Activated T-cell treated with anti-CD3 and anti-CD28 coated beads, Interleukin-2, amount 50 U/mL, for 72 hours (primary cell): ENCODE results near the gene ZMIZ1. TPM values are rescaled to one million over a fixed set of nuclear protein-coding genes. Genes with fewer than 3 reads are reported as not detected.

Source experiments
- ATAC-seq, 2 donors: fragments of 150-1000 bp; cut with Tn5 transposase; replicated peaks in 1 of 2; 2 replicates each; pipeline ENCODE4 v1.10.0; 2021; ENCODE audit warnings: moderate library complexity in 2 of 2, mild to moderate bottlenecking in 1 of 2
- DNase-seq, 2 donors: peaks; one replicate each; pipeline ENCODE4 v3.0.0; 2021 to 2022; ENCODE audit warnings: mixed read lengths in 1 of 2
- H3K27ac Mint-ChIP-seq: one replicate; pipeline ENCODE4 v1.8.0; 2022; ENCODE audit warnings: mild to moderate bottlenecking, moderate library complexity, mixed read lengths
- H3K27me3 Mint-ChIP-seq: one replicate; pipeline ENCODE4 v1.8.0; 2022; ENCODE audit warnings: low read depth, mixed read lengths
- H3K36me3 Mint-ChIP-seq, 2 donors: one replicate each; pipeline ENCODE4 v1.8.0; 2022; ENCODE audit warnings: mixed read lengths in 2 of 2, mild to moderate bottlenecking in 1 of 2; ENCODE audit not compliant: insufficient read depth in 2 of 2
- H3K4me1 Mint-ChIP-seq: one replicate; pipeline ENCODE4 v1.8.0; 2022; ENCODE audit warnings: low read depth, mixed read lengths
- H3K4me3 Mint-ChIP-seq, 2 donors: one replicate each; pipeline ENCODE4 v1.8.0; 2022; ENCODE audit warnings: mild to moderate bottlenecking in 2 of 2, mixed read lengths in 2 of 2, moderate library complexity in 2 of 2
- H3K9me3 Mint-ChIP-seq, 2 donors: one replicate each; pipeline ENCODE4 v1.8.0; 2022; ENCODE audit warnings: mixed read lengths in 2 of 2
- total RNA-seq, 2 donors: library from RNA; stranded (reverse); gene quantifications; one replicate each; pipeline ENCODE4 v1.2.3, GENCODE V29; 2022

Gene ZMIZ1, protein sequence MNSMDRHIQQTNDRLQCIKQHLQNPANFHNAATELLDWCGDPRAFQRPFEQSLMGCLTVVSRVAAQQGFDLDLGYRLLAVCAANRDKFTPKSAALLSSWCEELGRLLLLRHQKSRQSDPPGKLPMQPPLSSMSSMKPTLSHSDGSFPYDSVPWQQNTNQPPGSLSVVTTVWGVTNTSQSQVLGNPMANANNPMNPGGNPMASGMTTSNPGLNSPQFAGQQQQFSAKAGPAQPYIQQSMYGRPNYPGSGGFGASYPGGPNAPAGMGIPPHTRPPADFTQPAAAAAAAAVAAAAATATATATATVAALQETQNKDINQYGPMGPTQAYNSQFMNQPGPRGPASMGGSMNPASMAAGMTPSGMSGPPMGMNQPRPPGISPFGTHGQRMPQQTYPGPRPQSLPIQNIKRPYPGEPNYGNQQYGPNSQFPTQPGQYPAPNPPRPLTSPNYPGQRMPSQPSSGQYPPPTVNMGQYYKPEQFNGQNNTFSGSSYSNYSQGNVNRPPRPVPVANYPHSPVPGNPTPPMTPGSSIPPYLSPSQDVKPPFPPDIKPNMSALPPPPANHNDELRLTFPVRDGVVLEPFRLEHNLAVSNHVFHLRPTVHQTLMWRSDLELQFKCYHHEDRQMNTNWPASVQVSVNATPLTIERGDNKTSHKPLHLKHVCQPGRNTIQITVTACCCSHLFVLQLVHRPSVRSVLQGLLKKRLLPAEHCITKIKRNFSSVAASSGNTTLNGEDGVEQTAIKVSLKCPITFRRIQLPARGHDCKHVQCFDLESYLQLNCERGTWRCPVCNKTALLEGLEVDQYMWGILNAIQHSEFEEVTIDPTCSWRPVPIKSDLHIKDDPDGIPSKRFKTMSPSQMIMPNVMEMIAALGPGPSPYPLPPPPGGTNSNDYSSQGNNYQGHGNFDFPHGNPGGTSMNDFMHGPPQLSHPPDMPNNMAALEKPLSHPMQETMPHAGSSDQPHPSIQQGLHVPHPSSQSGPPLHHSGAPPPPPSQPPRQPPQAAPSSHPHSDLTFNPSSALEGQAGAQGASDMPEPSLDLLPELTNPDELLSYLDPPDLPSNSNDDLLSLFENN
- total RNA-seq, result 10 to 100 TPM; 30.6 to 37.8 TPM

DNA sequence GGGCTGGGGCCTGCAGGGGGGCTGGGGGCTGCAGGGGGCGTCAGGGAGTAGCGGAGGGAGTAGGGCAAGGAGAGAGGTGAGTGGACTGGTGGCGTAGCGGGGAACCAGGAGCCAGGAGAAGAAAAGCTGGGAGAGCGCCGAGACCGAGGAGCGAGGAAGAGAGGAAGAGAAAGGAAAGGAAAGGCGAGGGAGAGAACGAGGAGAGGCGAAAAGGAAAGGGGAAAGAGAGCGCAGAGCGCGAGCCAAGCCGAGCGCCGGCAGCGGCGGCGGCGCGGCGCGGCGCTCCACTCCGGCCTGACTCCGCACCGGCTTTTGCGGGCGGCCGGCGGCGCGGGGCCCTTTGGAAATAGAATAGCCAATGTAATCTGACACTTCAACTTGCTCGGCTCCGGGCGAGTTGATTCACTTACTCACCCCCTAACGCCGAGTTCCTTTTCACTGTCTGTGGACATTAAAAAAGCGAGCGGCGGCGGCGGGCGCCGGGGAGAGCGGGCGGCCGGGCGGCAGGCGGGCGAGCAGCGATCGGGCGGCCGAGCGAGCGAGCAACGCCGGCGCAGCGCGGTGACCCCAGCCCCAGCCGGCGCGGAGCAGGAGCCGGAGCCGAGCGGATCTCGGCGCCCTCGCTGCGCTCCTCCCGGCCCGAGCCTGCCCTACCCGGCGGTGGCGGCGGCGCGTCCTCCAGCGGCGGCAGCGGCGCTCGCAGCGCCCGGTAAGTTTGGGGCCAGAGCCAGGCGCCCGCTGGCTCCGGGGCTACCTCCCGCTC lies at the start of gene ZMIZ1:
ZMIZ1 (plus strand) TSS at position 405 of the 763 bp plus-strand sequence. CDS start 132,667 bp downstream, outside the sequence.
- H3K27ac Mint-ChIP-seq, result peak within 1 kb of the TSS; percentile 50

DNA sequence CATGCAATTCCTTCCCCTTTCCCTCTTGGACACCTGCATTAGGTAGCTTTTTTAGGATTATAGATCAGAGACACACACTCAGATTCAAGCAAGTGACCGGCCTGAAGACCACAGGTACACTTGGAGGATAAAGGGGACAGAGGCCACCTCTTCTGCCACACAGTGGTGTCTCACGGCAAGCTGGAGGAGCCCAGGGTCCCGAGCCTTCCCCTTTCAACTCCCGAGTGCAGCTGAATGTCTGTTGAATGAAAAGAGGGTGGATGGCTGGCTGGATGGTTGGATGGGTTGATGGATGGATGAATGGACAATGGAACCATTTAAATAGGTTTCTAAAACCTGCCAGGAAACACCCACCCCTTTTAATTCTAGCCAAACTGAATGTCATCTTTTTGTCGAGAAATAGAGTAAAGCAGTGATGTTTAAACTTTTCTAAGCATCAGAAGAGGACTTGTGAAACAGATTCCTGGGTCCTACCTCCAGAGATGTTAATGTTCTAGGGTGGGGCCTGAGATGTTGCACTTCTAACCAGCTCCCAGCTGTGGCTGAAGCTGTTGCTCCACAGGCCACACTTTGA lies 49.2 kb upstream of the ZMIZ1 start:
- H3K4me3 Mint-ChIP-seq, result no peak overlapping the region
- no peak overlapping the region for H3K27ac Mint-ChIP-seq
- H3K27me3 Mint-ChIP-seq, result no peaks in the 10 kb centered on the region
- H3K36me3 Mint-ChIP-seq, result no peaks in the 10 kb centered on the region
- no peak for DNase-seq
- no peak for ATAC-seq
- peaks cover 0 to 1% of the 10 kb centered on the region in 2 donors for H3K9me3 Mint-ChIP-seq
- no peaks in the 10 kb centered on the region for H3K4me1 Mint-ChIP-seq

More for the DNA sequence above, at the start of gene ZMIZ1:
- Mint-ChIP-seq H3K27me3 (peaks cover 8% of the 10 kb centered on the region), H3K36me3 (no peaks in the 10 kb centered on the region), H3K4me1 (peaks cover 38% of the 10 kb centered on the region), H3K4me3 (peak within 1 kb of the TSS; percentile 92 to 94), H3K9me3 (no peaks in the 10 kb centered on the region)
- ATAC-seq (peak; percentile 70 to 80), DNase-seq (peak; percentile 85 to 88)

DNA sequence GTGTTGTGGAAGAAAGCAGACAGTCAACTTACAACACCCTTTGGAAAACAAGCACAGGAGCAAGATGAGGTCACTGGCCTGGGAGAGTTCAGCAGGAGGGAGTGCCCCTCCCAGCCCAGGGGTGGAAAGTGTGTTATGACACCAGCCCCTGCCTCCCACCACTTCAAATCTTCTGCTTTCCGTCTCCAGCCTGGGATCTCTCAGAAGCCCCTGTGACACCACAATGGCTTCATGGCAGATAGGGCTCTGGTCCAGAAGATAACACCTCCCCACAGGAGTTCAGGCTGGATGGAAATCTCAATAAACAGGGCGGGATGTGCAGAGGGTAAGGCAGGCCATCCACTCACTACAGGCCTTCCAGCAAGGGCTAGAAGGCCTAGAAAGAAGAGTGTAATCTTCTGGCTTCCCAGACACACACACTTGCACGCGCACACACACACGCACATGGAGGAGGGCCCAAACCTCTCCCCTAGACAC lies 48.7 kb upstream of the ZMIZ1 start:
- Mint-ChIP-seq H3K4me1 (peaks cover 2% of the 10 kb centered on the region), H3K27ac (no peak overlapping the region), H3K27me3 (no peaks in the 10 kb centered on the region), H3K36me3 (no peaks in the 10 kb centered on the region), H3K4me3 (no peak overlapping the region), H3K9me3 (peaks cover 0 to 1% of the 10 kb centered on the region in 2 donors)
- no peak for DNase-seq
- no peak for ATAC-seq

DNA sequence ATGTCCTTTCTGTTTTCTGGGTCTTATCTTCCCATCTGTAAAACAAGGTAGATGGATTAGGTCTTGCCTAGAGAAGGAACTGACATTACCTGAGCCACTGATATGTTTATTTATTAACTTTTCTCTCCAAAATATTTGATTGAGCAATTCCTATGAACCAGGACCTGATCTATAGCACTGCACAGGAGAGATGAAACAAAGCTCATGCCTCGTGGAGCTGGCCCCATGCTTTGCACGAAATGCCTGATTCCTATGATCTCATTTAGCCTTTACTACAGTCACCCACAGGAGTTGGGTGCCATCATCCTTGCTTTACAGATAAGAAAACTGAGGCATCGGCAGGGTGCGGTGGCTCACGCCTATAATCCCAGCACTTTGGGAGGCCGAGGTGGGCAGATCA lies 48.2 kb upstream of the ZMIZ1 start:
- ATAC-seq (no peak), DNase-seq (no peak)
- Mint-ChIP-seq H3K9me3 (peaks cover 0 to 1% of the 10 kb centered on the region in 2 donors), H3K4me3 (no peak overlapping the region), H3K36me3 (no peaks in the 10 kb centered on the region), H3K27me3 (no peaks in the 10 kb centered on the region), H3K4me1 (peaks cover 7% of the 10 kb centered on the region), H3K27ac (no peak overlapping the region)

DNA sequence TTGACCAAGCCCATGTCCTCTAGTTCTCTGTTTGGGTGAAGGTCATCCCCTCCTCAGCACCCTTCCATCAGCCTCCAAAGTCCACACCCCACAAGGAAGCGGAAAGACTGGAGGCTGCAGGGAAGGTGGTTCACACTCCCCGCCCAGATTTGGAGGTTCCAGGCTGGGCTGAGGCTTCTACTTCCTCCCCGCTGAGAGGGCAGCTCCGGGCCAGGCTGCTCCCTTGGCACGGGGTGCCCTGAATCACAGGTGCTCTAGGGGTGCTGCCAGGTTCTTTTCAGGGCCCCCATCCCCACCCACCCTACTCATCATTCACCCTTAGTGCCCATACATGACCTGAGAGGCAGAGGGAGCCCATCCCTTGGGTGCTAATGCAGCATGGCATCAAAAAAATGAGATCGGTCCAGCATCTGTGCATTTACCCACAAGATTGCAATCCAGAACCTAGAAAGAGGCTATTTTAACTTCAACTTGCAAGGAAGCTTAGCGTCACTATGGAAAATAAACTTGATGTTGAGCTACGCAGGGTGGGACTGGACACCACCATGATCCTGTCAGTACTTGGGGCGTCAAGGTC lies 47.3 kb upstream of the ZMIZ1 start:
- H3K4me1 Mint-ChIP-seq, result peaks cover 13% of the 10 kb centered on the region
- peaks cover 0 to 1% of the 10 kb centered on the region in 2 donors for H3K9me3 Mint-ChIP-seq
- DNase-seq, result no peak
- no peak overlapping the region for H3K27ac Mint-ChIP-seq
- no peak for ATAC-seq
- no peaks in the 10 kb centered on the region for H3K27me3 Mint-ChIP-seq
- H3K36me3 Mint-ChIP-seq, result no peaks in the 10 kb centered on the region
- H3K4me3 Mint-ChIP-seq, result no peak overlapping the region

DNA sequence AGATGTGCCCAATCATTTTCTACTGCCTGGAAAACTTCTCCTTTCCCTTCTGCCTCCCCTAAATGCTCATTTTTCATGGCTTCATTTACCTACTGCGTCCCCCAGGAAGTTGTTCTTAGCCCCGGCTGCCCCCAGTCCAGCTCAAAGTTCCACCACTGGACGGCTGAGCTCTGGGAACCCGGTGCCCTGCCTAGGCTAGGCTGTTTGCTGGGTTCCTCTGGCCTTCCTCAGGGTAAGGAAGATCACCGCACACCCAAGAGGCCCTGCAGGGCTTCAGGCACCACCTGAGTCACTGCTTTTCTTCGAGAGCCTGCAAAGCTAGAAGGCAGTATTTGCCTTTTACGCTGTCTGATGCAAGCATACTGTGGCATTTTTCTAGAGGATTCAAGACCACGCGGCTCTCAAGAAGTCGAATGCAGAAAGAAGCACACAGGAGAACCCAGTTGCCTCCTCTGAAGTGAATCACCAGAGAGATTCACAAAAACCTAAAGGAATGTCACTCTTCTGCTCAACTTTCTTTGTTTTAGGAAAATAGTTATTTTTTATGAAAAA lies 46.7 kb upstream of the ZMIZ1 start:
- H3K27me3 Mint-ChIP-seq, result no peaks in the 10 kb centered on the region
- ATAC-seq, result no peak
- H3K27ac Mint-ChIP-seq, result no peak overlapping the region
- H3K4me1 Mint-ChIP-seq, result peaks cover 17% of the 10 kb centered on the region
- no peak overlapping the region for H3K4me3 Mint-ChIP-seq
- no peaks in the 10 kb centered on the region for H3K36me3 Mint-ChIP-seq
- DNase-seq, result no peak
- peaks cover 0 to 1% of the 10 kb centered on the region in 2 donors for H3K9me3 Mint-ChIP-seq

DNA sequence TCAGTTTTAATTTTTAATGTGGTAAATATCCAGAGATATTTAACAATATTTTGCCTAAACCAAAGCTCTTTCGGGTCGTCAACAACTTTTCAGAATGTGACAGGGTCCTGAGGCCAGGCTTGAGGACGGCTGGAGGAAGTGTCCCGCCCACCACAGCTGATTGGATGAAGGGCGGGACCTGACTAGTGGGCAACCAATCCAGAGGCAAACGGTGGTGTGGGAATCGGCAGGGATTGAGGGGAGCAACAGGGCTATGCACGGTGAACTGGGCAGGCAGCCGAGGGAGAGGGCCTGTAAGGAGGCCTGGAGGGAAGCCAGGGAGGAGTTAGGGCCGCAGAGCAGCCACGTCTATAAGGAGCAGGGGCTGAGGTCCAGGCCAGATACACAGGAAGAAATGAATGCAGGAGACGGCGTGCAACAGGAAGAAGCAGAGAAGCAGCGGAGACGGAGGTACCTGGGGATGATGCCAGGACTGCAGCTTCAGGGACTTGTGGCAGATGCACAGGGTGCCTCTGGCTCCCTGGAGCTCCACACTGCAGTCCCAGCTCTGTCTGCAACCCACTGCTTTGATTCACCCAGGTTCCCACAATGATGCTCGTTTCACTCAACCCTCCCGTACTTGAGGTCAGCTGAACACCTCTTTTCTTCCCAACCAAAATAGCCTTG lies 46.1 kb upstream of the ZMIZ1 start:
- DNase-seq (no peak), ATAC-seq (no peak)
- Mint-ChIP-seq H3K27ac (no peak overlapping the region), H3K4me1 (peaks cover 23% of the 10 kb centered on the region), H3K4me3 (peak overlapping the region; percentile 21 to 51), H3K9me3 (no peaks in the 10 kb centered on the region), H3K27me3 (no peaks in the 10 kb centered on the region), H3K36me3 (no peaks in the 10 kb centered on the region)

DNA sequence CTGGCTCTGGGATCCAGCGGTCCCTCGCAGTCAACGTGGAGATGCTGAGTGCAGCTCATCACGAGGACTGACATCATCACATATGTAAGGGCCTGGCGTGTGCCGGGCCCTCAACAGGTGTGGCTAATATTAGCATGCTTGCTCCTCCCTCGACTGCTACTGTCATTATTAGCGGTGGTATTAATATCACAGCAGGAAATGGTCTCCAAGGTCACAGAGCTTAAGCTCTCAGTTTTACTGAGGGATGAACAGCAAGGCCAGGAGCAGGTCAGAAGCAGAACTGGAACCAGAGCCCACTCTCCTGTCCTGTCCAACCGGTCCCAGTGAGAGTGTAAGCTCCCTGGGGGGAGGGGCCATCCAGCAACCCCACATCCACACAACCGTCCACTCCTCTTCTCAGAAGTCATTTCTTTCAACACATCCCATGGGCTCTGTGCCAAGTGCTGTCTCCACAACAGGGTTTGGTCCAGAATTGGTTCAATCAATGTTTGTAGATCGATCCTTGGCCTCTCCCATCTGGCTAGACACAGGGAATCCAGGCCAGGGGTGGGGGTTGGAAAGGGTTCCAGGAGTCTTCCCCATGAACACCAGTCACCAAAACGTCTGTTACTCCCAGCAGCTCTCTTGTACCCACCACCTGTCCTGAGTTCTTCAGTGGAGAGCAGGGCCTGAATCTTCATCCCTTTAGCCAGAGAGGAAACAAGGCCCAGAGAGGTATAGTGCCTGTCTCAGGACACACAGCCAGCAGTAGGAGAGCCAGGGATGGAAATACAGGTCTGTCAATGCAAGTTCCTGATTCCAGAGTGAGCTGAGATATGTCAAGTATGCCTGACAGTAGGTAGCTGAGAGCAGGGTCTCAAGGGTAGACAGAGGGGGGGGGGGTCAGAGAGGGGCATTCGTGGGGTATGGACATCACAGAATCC lies 45.3 kb upstream of the ZMIZ1 start:
- Mint-ChIP-seq H3K4me3 (no peak overlapping the region), H3K36me3 (no peaks in the 10 kb centered on the region), H3K4me1 (peaks cover 28% of the 10 kb centered on the region), H3K27ac (no peak overlapping the region), H3K27me3 (no peaks in the 10 kb centered on the region), H3K9me3 (no peaks in the 10 kb centered on the region)
- no peak for ATAC-seq
- no peak for DNase-seq

DNA sequence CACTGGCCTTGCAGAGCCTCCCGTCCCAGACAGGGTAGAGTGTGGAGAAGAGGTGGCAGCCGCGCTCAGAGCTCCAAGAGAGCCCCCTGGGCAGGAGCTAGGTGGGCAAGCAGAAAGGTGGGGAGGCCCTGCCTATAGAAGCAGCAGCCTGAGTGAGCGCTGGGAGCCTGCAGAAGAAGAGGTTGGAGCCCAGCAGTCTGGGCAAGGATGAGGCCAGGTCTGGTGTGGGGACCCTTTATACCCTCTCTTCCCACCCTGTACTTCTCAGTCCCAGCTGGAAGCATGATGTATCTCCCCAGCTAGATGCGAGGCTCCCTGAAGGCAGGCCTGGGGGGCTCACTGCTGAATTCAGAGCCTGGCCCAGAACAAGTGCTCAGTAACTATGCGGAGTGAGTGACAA lies 44.5 kb upstream of the ZMIZ1 start:
- no peak for DNase-seq
- Mint-ChIP-seq H3K36me3 (no peaks in the 10 kb centered on the region), H3K4me3 (no peak overlapping the region), H3K27ac (no peak overlapping the region), H3K4me1 (peaks cover 28% of the 10 kb centered on the region), H3K9me3 (no peaks in the 10 kb centered on the region), H3K27me3 (no peaks in the 10 kb centered on the region)
- no peak for ATAC-seq

DNA sequence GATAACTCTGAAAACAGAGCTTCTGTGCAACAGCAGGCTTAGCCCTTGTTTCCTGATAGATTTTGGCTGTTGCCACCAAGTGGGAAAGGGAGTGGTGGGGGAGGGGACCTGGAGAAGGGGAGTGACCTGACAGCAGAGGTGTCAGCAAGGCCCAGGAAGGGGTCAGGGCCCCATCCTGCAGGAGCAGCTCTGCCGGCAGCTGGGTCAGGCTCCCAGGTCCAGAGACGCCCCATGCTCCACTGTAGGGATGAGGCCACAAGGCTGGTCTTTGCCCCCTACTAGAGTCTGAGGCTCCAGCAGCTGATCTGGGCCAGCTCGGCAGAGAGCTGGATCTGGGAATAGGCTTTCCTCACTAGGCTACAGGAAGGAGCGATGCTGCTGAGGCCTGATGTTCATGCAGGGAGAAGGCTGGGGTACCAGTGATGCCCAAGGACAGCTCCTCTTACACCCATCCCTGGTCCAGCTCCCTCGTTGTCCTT lies 44.0 kb upstream of the ZMIZ1 start:
- H3K4me1 Mint-ChIP-seq, result peaks cover 28% of the 10 kb centered on the region
- H3K36me3 Mint-ChIP-seq, result no peaks in the 10 kb centered on the region
- no peaks in the 10 kb centered on the region for H3K27me3 Mint-ChIP-seq
- H3K27ac Mint-ChIP-seq, result no peak overlapping the region
- H3K4me3 Mint-ChIP-seq, result peak overlapping the region in 1 of 2 donors; percentile 25
- no peak for DNase-seq
- no peak for ATAC-seq
- H3K9me3 Mint-ChIP-seq, result no peaks in the 10 kb centered on the region
